ENCODE measurements around the gene PRR7. TPM values are rescaled to one million over a fixed set of nuclear protein-coding genes. Genes with fewer than 3 reads are reported as not detected.

The PRR7 gene
- total and polyA plus RNA-seq, 2 of the 13 experiments (the other 11 are each of a cell fraction or from before 2014, with no cell fraction given), result 4.8 to 5.0 TPM

DNA sequence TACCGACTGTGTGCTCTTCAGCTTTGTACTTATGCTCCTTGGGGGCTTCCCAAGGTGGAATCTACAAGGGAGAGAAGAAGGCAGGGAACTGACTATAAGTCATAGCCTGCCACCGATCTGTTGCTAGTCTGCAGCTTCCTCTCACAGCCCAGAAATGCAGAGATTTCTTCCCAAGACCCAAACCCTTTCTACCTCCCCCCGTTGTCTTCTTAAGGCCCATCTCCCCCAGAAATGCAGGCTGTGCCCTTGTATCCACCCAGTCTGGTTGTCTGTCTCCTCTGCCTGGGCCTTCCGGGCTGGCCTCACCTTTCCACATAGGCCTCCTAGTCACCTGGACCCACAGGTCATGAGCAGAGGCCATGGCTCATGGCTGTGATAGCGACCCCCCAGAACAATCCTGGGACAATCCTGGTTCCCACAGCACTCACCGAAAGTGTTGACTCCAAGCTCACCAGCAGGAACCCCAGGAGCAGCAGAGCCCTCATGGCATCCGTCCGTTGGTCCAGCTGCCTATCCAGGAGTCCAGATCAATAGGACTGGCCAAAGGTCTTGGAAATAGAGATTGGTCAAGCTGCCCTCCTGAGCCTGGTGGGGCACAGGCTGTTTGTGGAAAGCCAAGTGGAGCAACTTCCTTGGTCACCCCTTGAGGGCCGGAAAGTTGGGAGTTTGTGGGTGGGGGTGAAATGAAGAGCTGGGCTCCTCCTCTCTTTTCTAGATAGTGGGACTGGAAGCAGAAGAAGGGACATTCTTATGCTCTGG lies 37.4 kb upstream of the PRR7 start, which contains the start of gene F12 (continued):
- TF ChIP-seq, protein P1, sequence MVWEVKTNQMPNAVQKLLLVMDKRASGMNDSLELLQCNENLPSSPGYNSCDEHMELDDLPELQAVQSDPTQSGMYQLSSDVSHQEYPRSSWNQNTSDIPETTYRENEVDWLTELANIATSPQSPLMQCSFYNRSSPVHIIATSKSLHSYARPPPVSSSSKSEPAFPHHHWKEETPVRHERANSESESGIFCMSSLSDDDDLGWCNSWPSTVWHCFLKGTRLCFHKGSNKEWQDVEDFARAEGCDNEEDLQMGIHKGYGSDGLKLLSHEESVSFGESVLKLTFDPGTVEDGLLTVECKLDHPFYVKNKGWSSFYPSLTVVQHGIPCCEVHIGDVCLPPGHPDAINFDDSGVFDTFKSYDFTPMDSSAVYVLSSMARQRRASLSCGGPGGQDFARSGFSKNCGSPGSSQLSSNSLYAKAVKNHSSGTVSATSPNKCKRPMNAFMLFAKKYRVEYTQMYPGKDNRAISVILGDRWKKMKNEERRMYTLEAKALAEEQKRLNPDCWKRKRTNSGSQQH (CRISPR knock-in tag; IDR thresholded peaks at IDR 0.05; ENCODE audit: low read depth), result no peak
- no peak; the same call in 1 of the 2 replicates for TF ChIP-seq SPEN (CRISPR knock-in tag; IDR thresholded peaks at IDR 0.05; ENCODE audit: low read depth)
- TF ChIP-seq LCORL (IDR thresholded peaks at IDR 0.05), result no peak
- TF ChIP-seq LCORL (CRISPR knock-in tag; IDR thresholded peaks at IDR 0.05), result peak; percentile 67; the same call in 1 of the 2 replicates
- TF ChIP-seq HNRNPUL1 (IDR thresholded peaks at IDR 0.05; ENCODE audit: low read depth, low read length), result no peak
- no peak for TF ChIP-seq ZNF839 (CRISPR knock-in tag; IDR thresholded peaks at IDR 0.05; ENCODE audit: borderline replicate concordance)
- TF ChIP-seq, protein P2, sequence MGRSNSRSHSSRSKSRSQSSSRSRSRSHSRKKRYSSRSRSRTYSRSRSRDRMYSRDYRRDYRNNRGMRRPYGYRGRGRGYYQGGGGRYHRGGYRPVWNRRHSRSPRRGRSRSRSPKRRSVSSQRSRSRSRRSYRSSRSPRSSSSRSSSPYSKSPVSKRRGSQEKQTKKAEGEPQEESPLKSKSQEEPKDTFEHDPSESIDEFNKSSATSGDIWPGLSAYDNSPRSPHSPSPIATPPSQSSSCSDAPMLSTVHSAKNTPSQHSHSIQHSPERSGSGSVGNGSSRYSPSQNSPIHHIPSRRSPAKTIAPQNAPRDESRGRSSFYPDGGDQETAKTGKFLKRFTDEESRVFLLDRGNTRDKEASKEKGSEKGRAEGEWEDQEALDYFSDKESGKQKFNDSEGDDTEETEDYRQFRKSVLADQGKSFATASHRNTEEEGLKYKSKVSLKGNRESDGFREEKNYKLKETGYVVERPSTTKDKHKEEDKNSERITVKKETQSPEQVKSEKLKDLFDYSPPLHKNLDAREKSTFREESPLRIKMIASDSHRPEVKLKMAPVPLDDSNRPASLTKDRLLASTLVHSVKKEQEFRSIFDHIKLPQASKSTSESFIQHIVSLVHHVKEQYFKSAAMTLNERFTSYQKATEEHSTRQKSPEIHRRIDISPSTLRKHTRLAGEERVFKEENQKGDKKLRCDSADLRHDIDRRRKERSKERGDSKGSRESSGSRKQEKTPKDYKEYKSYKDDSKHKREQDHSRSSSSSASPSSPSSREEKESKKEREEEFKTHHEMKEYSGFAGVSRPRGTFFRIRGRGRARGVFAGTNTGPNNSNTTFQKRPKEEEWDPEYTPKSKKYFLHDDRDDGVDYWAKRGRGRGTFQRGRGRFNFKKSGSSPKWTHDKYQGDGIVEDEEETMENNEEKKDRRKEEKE (IDR thresholded peaks at IDR 0.05), result no peak
- no peak for TF ChIP-seq RCOR2 (CRISPR knock-in tag; IDR thresholded peaks at IDR 0.05)
- TF ChIP-seq, protein P3, sequence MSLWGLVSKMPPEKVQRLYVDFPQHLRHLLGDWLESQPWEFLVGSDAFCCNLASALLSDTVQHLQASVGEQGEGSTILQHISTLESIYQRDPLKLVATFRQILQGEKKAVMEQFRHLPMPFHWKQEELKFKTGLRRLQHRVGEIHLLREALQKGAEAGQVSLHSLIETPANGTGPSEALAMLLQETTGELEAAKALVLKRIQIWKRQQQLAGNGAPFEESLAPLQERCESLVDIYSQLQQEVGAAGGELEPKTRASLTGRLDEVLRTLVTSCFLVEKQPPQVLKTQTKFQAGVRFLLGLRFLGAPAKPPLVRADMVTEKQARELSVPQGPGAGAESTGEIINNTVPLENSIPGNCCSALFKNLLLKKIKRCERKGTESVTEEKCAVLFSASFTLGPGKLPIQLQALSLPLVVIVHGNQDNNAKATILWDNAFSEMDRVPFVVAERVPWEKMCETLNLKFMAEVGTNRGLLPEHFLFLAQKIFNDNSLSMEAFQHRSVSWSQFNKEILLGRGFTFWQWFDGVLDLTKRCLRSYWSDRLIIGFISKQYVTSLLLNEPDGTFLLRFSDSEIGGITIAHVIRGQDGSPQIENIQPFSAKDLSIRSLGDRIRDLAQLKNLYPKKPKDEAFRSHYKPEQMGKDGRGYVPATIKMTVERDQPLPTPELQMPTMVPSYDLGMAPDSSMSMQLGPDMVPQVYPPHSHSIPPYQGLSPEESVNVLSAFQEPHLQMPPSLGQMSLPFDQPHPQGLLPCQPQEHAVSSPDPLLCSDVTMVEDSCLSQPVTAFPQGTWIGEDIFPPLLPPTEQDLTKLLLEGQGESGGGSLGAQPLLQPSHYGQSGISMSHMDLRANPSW (CRISPR knock-in tag; IDR thresholded peaks at IDR 0.05; ENCODE audit: borderline replicate concordance), result no peak
- no peak for TF ChIP-seq MED8 (CRISPR knock-in tag; IDR thresholded peaks at IDR 0.05; ENCODE audit: insufficient replicate concordance)
- TF ChIP-seq, protein P4, sequence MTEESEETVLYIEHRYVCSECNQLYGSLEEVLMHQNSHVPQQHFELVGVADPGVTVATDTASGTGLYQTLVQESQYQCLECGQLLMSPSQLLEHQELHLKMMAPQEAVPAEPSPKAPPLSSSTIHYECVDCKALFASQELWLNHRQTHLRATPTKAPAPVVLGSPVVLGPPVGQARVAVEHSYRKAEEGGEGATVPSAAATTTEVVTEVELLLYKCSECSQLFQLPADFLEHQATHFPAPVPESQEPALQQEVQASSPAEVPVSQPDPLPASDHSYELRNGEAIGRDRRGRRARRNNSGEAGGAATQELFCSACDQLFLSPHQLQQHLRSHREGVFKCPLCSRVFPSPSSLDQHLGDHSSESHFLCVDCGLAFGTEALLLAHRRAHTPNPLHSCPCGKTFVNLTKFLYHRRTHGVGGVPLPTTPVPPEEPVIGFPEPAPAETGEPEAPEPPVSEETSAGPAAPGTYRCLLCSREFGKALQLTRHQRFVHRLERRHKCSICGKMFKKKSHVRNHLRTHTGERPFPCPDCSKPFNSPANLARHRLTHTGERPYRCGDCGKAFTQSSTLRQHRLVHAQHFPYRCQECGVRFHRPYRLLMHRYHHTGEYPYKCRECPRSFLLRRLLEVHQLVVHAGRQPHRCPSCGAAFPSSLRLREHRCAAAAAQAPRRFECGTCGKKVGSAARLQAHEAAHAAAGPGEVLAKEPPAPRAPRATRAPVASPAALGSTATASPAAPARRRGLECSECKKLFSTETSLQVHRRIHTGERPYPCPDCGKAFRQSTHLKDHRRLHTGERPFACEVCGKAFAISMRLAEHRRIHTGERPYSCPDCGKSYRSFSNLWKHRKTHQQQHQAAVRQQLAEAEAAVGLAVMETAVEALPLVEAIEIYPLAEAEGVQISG (CRISPR knock-in tag; IDR thresholded peaks at IDR 0.05), result no peak
- no peak for TF ChIP-seq GPBP1L1 (CRISPR knock-in tag; IDR thresholded peaks at IDR 0.05)
- peak; percentile 63; the same call in 1 of the 2 replicates for TF ChIP-seq HDAC2 (CRISPR knock-in tag; IDR thresholded peaks at IDR 0.05)
- TF ChIP-seq SMAD9 (CRISPR knock-in tag; IDR thresholded peaks at IDR 0.05), result no peak
- no peak for TF ChIP-seq XRCC5 (optimal IDR thresholded peaks at IDR 0.05; ENCODE audit: low read length)
- no peak for TF ChIP-seq ZNF792 (CRISPR knock-in tag; IDR thresholded peaks at IDR 0.05)
- peak; percentile 65; the same call in 1 of the 2 replicates for TF ChIP-seq MYC (CRISPR knock-in tag; IDR thresholded peaks at IDR 0.05; ENCODE audit: borderline replicate concordance)
- no peak for TF ChIP-seq U2AF1 (optimal IDR thresholded peaks at IDR 0.05; ENCODE audit: low read depth, low read length)
- no peak for TF ChIP-seq ZNF484 (CRISPR knock-in tag; IDR thresholded peaks at IDR 0.05; ENCODE audit: borderline replicate concordance, low read depth)

Data from HepG2 (cell line).